ENCODE measurements around the gene CDC73.

GRCh38 chr1:193265716-193266115 is 143.9 kb downstream of the CDC73 start:
- TF ChIP-seq, protein P1, sequence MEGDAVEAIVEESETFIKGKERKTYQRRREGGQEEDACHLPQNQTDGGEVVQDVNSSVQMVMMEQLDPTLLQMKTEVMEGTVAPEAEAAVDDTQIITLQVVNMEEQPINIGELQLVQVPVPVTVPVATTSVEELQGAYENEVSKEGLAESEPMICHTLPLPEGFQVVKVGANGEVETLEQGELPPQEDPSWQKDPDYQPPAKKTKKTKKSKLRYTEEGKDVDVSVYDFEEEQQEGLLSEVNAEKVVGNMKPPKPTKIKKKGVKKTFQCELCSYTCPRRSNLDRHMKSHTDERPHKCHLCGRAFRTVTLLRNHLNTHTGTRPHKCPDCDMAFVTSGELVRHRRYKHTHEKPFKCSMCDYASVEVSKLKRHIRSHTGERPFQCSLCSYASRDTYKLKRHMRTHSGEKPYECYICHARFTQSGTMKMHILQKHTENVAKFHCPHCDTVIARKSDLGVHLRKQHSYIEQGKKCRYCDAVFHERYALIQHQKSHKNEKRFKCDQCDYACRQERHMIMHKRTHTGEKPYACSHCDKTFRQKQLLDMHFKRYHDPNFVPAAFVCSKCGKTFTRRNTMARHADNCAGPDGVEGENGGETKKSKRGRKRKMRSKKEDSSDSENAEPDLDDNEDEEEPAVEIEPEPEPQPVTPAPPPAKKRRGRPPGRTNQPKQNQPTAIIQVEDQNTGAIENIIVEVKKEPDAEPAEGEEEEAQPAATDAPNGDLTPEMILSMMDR (IDR thresholded peaks at IDR 0.05; ENCODE audit: low read depth, low read length, poor library complexity, severe bottlenecking): no peak
- TF ChIP-seq EZH2phosphoT487 (IDR thresholded peaks at IDR 0.05; ENCODE audit: borderline replicate concordance, low read length): no peak
